IMR-90 (cell line): Measurements from ENCODE around the gene CLNK. TPM values are rescaled to one million over a fixed set of nuclear protein-coding genes. Genes with fewer than 3 reads are reported as not detected.

ENCODE experiments used
- ATAC-seq: fragments of 200-7000 bp; cut with Tn5 transposase; 2 replicates; pipeline ENCODE4 v1.9.1; 2020; ENCODE audit warnings: low read depth, mild to moderate bottlenecking, moderate library complexity
- BruUV-seq: library from RNA; stranded (reverse); fragments of 400-500 nt; replicated peaks from 2 replicates; lab custom pipeline; 2021; lab: Mats Ljungman, UMichigan
- CTCF ChIA-PET: fragments of 300-600 bp; formaldehyde crosslinking; extraction: SDS; loops from one replicate; lab custom pipeline; 2021; ENCODE audit warnings: antibody characterized with exemption; lab: Yijun Ruan, JAX
- POLR2A ChIA-PET: fragments of 300-600 bp; sonication (Branson Sonifier 250); formaldehyde crosslinking; loops from one replicate; lab custom pipeline; 2022; ENCODE audit warnings: antibody characterized with exemption; ENCODE audit not compliant: unreplicated experiment; lab: Charles Lee
- DNase-seq: peaks from one replicate; pipeline ENCODE4 v3.0.0; 2013
- H2AFZ ChIP-seq: replicated peaks from 2 replicates; pipeline ENCODE3; 2013; ENCODE audit warnings: low read length, mild to moderate bottlenecking; ENCODE audit not compliant: poor library complexity
- H2AK5ac ChIP-seq: 2 replicates; pipeline ENCODE4 v1.6.1; 2013; ENCODE audit warnings: low read depth, low read length, inconsistent platforms
- H2AK9ac ChIP-seq: replicated peaks from 2 replicates; pipeline ENCODE3; 2013; ENCODE audit warnings: mild to moderate bottlenecking, low read depth, low read length, moderate library complexity; ENCODE audit not compliant: poor library complexity
- H2BK120ac ChIP-seq: 2 replicates; pipeline ENCODE4 v1.6.1; 2013; ENCODE audit warnings: low read depth, low read length, inconsistent platforms
- H2BK15ac ChIP-seq: 3 replicates; pipeline ENCODE4 v1.6.1; 2013; ENCODE audit warnings: low read depth, low read length, inconsistent platforms
- H2BK20ac ChIP-seq: 2 replicates; pipeline ENCODE4 v1.6.1; 2013; ENCODE audit warnings: low read depth, mild to moderate bottlenecking, inconsistent platforms, low read length, moderate library complexity
- H2BK5ac ChIP-seq: 2 replicates; pipeline ENCODE4 v1.6.1; 2013; ENCODE audit warnings: mild to moderate bottlenecking, low read depth, low read length, inconsistent platforms; ENCODE audit not compliant: poor library complexity, severe bottlenecking
- H3K14ac ChIP-seq: replicated peaks from 2 replicates; pipeline ENCODE4 v1.6.1; 2013; ENCODE audit warnings: low read depth, low read length, inconsistent platforms
- H3K18ac ChIP-seq: 2 replicates; pipeline ENCODE4 v1.6.1; 2013; ENCODE audit warnings: low read depth, low read length, control low read depth
- H3K23ac ChIP-seq: 2 replicates; pipeline ENCODE4 v1.6.1; 2013; ENCODE audit warnings: low read depth, low read length, inconsistent platforms
- H3K27ac ChIP-seq: 2 replicates; pipeline ENCODE4 v1.5.1; 2013; ENCODE audit warnings: mild to moderate bottlenecking, control low read depth, low read length; ENCODE audit not compliant: insufficient read depth
- H3K27me3 ChIP-seq: 2 replicates; pipeline ENCODE4 v1.6.1; 2013; ENCODE audit warnings: low read length; ENCODE audit not compliant: control insufficient read depth, insufficient read depth
- H3K36me3 ChIP-seq: 2 replicates; pipeline ENCODE4 v1.6.1; 2013; ENCODE audit warnings: low read length, mixed read lengths; ENCODE audit not compliant: control insufficient read depth, insufficient read depth
- H3K4ac ChIP-seq: 2 replicates; pipeline ENCODE4 v1.6.1; 2013; ENCODE audit warnings: low read depth, low read length, inconsistent platforms
- H3K4me1 ChIP-seq: 2 replicates; pipeline ENCODE4 v1.6.1; 2013; ENCODE audit warnings: low read length, mixed read lengths; ENCODE audit not compliant: control insufficient read depth, insufficient read depth
- H3K4me2 ChIP-seq: 2 replicates; pipeline ENCODE4 v1.6.1; 2013; ENCODE audit warnings: low read depth, mild to moderate bottlenecking, control low read depth, low read length, moderate library complexity
- H3K4me3 ChIP-seq: 2 replicates; pipeline ENCODE4 v1.5.1; 2013; ENCODE audit warnings: low read depth, mild to moderate bottlenecking, control low read depth, low read length, moderate library complexity; ENCODE audit not compliant: insufficient read depth
- H3K56ac ChIP-seq: 2 replicates; pipeline ENCODE4 v1.6.1; 2013; ENCODE audit warnings: low read length, inconsistent platforms; ENCODE audit not compliant: insufficient read depth; ENCODE audit errors: extremely low read depth
- H3K79me1 ChIP-seq, 2 experiments: 2 replicates each; pipeline ENCODE4 v1.6.1; 2013; ENCODE audit warnings: low read length in 2 of 2, inconsistent platforms in 1 of 2, low read depth in 1 of 2
- H3K9ac ChIP-seq: 2 replicates; pipeline ENCODE4 v1.6.1; 2013; ENCODE audit warnings: low read depth, low read length, control low read depth
- H3K9me1 ChIP-seq: 2 replicates; pipeline ENCODE4 v1.6.1; 2013; ENCODE audit warnings: low read length, inconsistent platforms; ENCODE audit not compliant: insufficient read depth
- H3K9me3 ChIP-seq: 2 replicates; pipeline ENCODE4 v1.6.1; 2013; ENCODE audit warnings: low read length; ENCODE audit not compliant: control insufficient read depth, insufficient read depth
- H4K20me1 ChIP-seq: 2 replicates; pipeline ENCODE4 v1.6.1; 2013; ENCODE audit warnings: low read length, inconsistent platforms; ENCODE audit not compliant: insufficient read depth
- H4K5ac ChIP-seq: 2 replicates; pipeline ENCODE4 v1.6.1; 2013; ENCODE audit warnings: mild to moderate bottlenecking, low read depth, low read length, control low read depth
- H4K8ac ChIP-seq, 2 experiments: 2 replicates each; pipeline ENCODE4 v1.6.1; 2013; ENCODE audit warnings: low read depth in 2 of 2, low read length in 2 of 2, control low read depth in 1 of 2, inconsistent platforms in 1 of 2
- H4K91ac ChIP-seq: 2 replicates; pipeline ENCODE4 v1.6.1; 2013; ENCODE audit warnings: low read depth, low read length, inconsistent platforms; ENCODE audit not compliant: insufficient read depth
- CEBPB ChIP-seq: IDR thresholded peaks from 2 replicates; pipeline ENCODE4 v1.6.1; 2012; ENCODE audit warnings: low read depth, low read length, improper control_type of control experiment
- CTCF ChIP-seq: conservative IDR thresholded peaks from 2 replicates; pipeline ENCODE4 v1.5.1; 2012; ENCODE audit warnings: mild to moderate bottlenecking, low read depth, low read length, improper control_type of control experiment
- ELK1 ChIP-seq: fragments of 150-350 bp; IDR thresholded peaks from 2 replicates; pipeline ENCODE4 v1.6.1; 2016; ENCODE audit warnings: low read depth, mild to moderate bottlenecking, low read length, moderate library complexity, borderline replicate concordance
- FOS ChIP-seq: fragments of 150-350 bp; IDR thresholded peaks from 2 replicates; pipeline ENCODE4 v1.6.1; 2016; ENCODE audit warnings: low read depth, low read length
- MAFK ChIP-seq: IDR thresholded peaks from 2 replicates; pipeline ENCODE4 v1.6.1; 2012; ENCODE audit warnings: low read depth, low read length, improper control_type of control experiment
- MAZ ChIP-seq: IDR thresholded peaks from 2 replicates; pipeline ENCODE4 v1.6.1; 2012; ENCODE audit warnings: low read depth, mild to moderate bottlenecking, low read length, improper control_type of control experiment, moderate library complexity, borderline replicate concordance
- NFE2L2 ChIP-seq: fragments of 150-350 bp; IDR thresholded peaks from 2 replicates; pipeline ENCODE4 v1.6.1; 2016; ENCODE audit warnings: low read depth, mild to moderate bottlenecking, low read length
- POLR2A ChIP-seq: IDR thresholded peaks from 2 replicates; pipeline ENCODE4 v1.6.1; 2012; ENCODE audit warnings: mild to moderate bottlenecking, low read depth, low read length
- RAD21 ChIP-seq: IDR thresholded peaks from 2 replicates; pipeline ENCODE4 v1.6.1; 2012; ENCODE audit warnings: low read length, improper control_type of control experiment
- RCOR1 ChIP-seq: IDR thresholded peaks from 2 replicates; pipeline ENCODE4 v1.6.1; 2012; ENCODE audit warnings: mild to moderate bottlenecking, low read length, improper control_type of control experiment; ENCODE audit not compliant: insufficient replicate concordance
- RFX5 ChIP-seq: IDR thresholded peaks from 2 replicates; pipeline ENCODE4 v1.8.0; 2012; ENCODE audit warnings: low read depth, mild to moderate bottlenecking, low read length, moderate library complexity
- SMC3 ChIP-seq: fragments of 150-350 bp; IDR thresholded peaks from 2 replicates; pipeline ENCODE4 v1.6.1; 2016; ENCODE audit warnings: low read depth, mild to moderate bottlenecking, antibody characterized with exemption, low read length, moderate library complexity
- WGBS, 2 experiments: methylation state at CpG; one replicate each; pipeline versions ENCODE4 v1.1.5 to v1.1.7; 2013; ENCODE audit warnings: missing lambda C conversion rate in 2 of 2; ENCODE audit not compliant: insufficient read length in 1 of 2; ENCODE audit errors: extremely low coverage in 2 of 2; 5-methylcytosine and 5-hydroxymethylcytosine counted together
- dilution Hi-C: fragments of 300-500 bp; cut with HindIII; formaldehyde crosslinking; loops from one replicate; pipeline ENCODE4 v1.14.3; 2018; ENCODE audit warnings: low sequenced_read_pairs; ENCODE audit not compliant: unreplicated experiment
- in situ Hi-C: fragments of 300-500 bp; cut with MboI; formaldehyde crosslinking; loops from 3 replicates; pipeline ENCODE4 v1.14.3; 2019; ENCODE audit warnings: low sequenced_read_pairs, inconsistent platforms, mixed read lengths
- intact Hi-C: fragments of 100-400 bp; cut with micrococcal nuclease; formaldehyde crosslinking; loops from 2 replicates; pipeline ENCODE4 v1.10.0; 2022
- polyA plus RNA-seq, 3 experiments: library from polyadenylated mRNA; depleted of rRNA; stranded (reverse); fragments of >200 nt; gene quantifications; 2 replicates each; pipeline ENCODE4 v1.2.3, GENCODE V29; 2012; ENCODE audit warnings: low replicate concordance in 1 of 3
- total RNA-seq: library from RNA; depleted of rRNA; stranded (reverse); fragments of >200 nt; gene quantifications from 2 replicates; pipeline ENCODE4 v1.2.3, GENCODE V29; 2012
- TF ChIP-seq, protein P1 (sequence below): fragments of 150-350 bp; IDR thresholded peaks from 2 replicates; pipeline ENCODE4 v1.6.1; 2017; ENCODE audit warnings: mild to moderate bottlenecking, antibody characterized with exemption, low read length, low read depth

CLNK gene
- total and polyA plus RNA-seq, 2 of the 4 experiments (the other 2 are of a cell fraction) = not detected

DNA sequence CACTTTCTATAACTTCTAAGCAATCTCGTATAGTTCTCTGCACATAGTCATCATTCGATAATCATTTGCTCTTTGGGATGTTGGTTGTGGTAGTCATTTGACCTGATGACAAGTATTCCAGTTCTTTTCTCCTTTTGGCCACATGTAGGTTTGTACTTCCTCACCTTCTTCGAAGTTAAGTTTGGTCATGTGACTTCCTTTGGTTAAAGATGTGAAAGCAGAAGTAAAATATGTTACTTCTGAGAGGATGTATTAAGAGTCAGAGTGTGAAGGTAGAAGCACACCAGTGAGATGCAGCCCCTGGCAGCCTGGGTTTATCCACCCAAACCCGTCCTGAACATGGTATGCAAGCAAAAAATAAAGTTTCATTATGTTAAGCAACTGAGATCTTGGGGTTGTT is 178.5 kb downstream of the CLNK start:
- Histone ChIP-seq H3K9me1 (no peaks in the 10 kb centered on the region), H2BK5ac (no peak overlapping the region), H3K4me2 (no peak overlapping the region), H4K8ac (no peak overlapping the region), H3K18ac (no peak overlapping the region), H2AK9ac (no peak overlapping the region), H4K91ac (no peak overlapping the region), H3K27ac (no peak overlapping the region), H4K5ac (no peak overlapping the region), H3K9me3 (no peaks in the 10 kb centered on the region), H3K23ac (no peak overlapping the region), H3K9ac (no peak overlapping the region), H2BK120ac (no peak overlapping the region), H3K4ac (no peak overlapping the region), H3K36me3 (no peaks in the 10 kb centered on the region), H3K4me1 (no peaks in the 10 kb centered on the region), H3K79me1 (no peaks in the 10 kb centered on the region), H3K4me3 (no peak overlapping the region), H4K20me1 (no peaks in the 10 kb centered on the region), H2AK5ac (no peak overlapping the region), H3K27me3 (no peaks in the 10 kb centered on the region), H3K14ac (no peak overlapping the region), H2AFZ (no peak overlapping the region), H3K56ac (no peak overlapping the region), H2BK15ac (no peak overlapping the region), H2BK20ac (no peak overlapping the region)
- intact Hi-C loops (no loop called here), dilution Hi-C loops (no loop called here), in situ Hi-C loops (no loop called here)
- ChIA-PET CTCF (no interaction called here), POLR2A (no interaction called here)
- DNase-seq = no peak
- WGBS, 2 experiments = no CpG with 5 or more reads among the region's 4 CpGs
- no peak for ATAC-seq
- TF ChIP-seq CEBPB (no peak), NFE2L2 (no peak), RFX5 (no peak), ELK1 (no peak), FOS (no peak), MAFK (no peak), CTCF (no peak), RAD21 (no peak), MAZ (no peak), RCOR1 (no peak), SMC3 (no peak), POLR2A (no peak)
- TF ChIP-seq, protein P1, sequence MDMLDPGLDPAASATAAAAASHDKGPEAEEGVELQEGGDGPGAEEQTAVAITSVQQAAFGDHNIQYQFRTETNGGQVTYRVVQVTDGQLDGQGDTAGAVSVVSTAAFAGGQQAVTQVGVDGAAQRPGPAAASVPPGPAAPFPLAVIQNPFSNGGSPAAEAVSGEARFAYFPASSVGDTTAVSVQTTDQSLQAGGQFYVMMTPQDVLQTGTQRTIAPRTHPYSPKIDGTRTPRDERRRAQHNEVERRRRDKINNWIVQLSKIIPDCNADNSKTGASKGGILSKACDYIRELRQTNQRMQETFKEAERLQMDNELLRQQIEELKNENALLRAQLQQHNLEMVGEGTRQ = no peak
- BruUV-seq = no TSS peak
